A549 (cell line): ENCODE results near the gene ROBO1. TPM values are rescaled to one million over a fixed set of nuclear protein-coding genes. Genes with fewer than 3 reads are reported as not detected.

Experiments used
- ATAC-seq, 2 experiments: fragments of 200-7000 bp in 1 of 2; fragments of >200 bp in 1 of 2; cut with Nextera tagmentation in 1 of 2; cut with Tn5 transposase in 1 of 2; 3 replicates each; pipeline versions ENCODE4 v1.8.0 to v1.9.1; 2018 to 2020; ENCODE audit warnings: mild to moderate bottlenecking in 1 of 2, moderate library complexity in 1 of 2
- CTCF ChIA-PET: fragments of 300-600 bp; sonication (Branson Sonifier 250); formaldehyde crosslinking; extraction: SDS; loops from one replicate; lab custom pipeline; 2021; ENCODE audit warnings: antibody characterized with exemption, inconsistent platforms; lab: Yijun Ruan, JAX
- POLR2A ChIA-PET: fragments of 350-600 bp; formaldehyde crosslinking; extraction: SDS; loops from one replicate; lab custom pipeline; 2021; ENCODE audit warnings: antibody characterized with exemption, inconsistent platforms; lab: Yijun Ruan, JAX
- DNase-seq, 2 experiments: peaks; one replicate each; pipeline versions ENCODE4 v3.0.0 to v3.0.0-alpha.2; 2011 to 2016; ENCODE audit warnings: low read depth in 1 of 2, low spot score in 1 of 2
- FAIRE-seq: peaks from 2 replicates; lab custom pipeline; 2011; peaks lifted over from hg19 to GRCh38; lab: Jason Lieb, UNC
- H3K27ac ChIP-seq, 2 experiments: fragments of >200 bp; sonication (Bioruptor Twin); formaldehyde crosslinking; 3 replicates each; pipeline ENCODE4 v1.5.1; 2016 to 2017
- H3K4me1 ChIP-seq: fragments of >200 bp; sonication (Bioruptor Twin); formaldehyde crosslinking; 3 replicates; pipeline ENCODE4 v1.6.1; 2016
- H3K4me2 ChIP-seq: fragments of >200 bp; sonication (Bioruptor Twin); formaldehyde crosslinking; 3 replicates; pipeline ENCODE4 v1.6.1; 2016
- H3K4me3 ChIP-seq: fragments of >200 bp; sonication (Bioruptor Twin); formaldehyde crosslinking; 3 replicates; pipeline ENCODE4 v1.5.1; 2016
- H3K9me3 ChIP-seq: fragments of >200 bp; sonication (Bioruptor Twin); formaldehyde crosslinking; 3 replicates; pipeline ENCODE4 v1.6.1; 2016
- BHLHE40 ChIP-seq: IDR thresholded peaks from 2 replicates; pipeline ENCODE4 v1.6.1; 2012; ENCODE audit warnings: low read depth, low read length, inconsistent platforms
- CBX8 ChIP-seq: fragments of 200-600 bp; sonication (generic); IDR thresholded peaks from 2 replicates; pipeline ENCODE4 v1.6.1; 2016
- ELK1 ChIP-seq: fragments of 150-350 bp; IDR thresholded peaks from 2 replicates; pipeline ENCODE4 v1.6.1; 2014; ENCODE audit warnings: low read depth, mild to moderate bottlenecking, low read length
- HMGXB4 ChIP-seq: fragments of 250-450 bp; sonication (Bioruptor Pico); IDR thresholded peaks from 2 replicates; pipeline ENCODE4 v1.5.0; 2021; ENCODE audit warnings: mild to moderate bottlenecking, moderate library complexity, borderline replicate concordance
- HOXA7 ChIP-seq: fragments of 250-450 bp; sonication (Bioruptor Pico); IDR thresholded peaks from 2 replicates; pipeline ENCODE4 v1.5.0; 2020; ENCODE audit warnings: mild to moderate bottlenecking, moderate library complexity
- HOXB5 ChIP-seq: fragments of 250-450 bp; sonication (Bioruptor Pico); IDR thresholded peaks from 2 replicates; pipeline ENCODE4 v1.5.0; 2020; ENCODE audit warnings: mild to moderate bottlenecking, moderate library complexity
- JUN ChIP-seq, 2 experiments: fragments of >200 bp; sonication (Bioruptor Twin); formaldehyde crosslinking; IDR thresholded peaks; 2 replicates in 1 of 2; 3 replicates in 1 of 2; pipeline ENCODE4 v1.6.1; 2016 to 2017
- KDM1A ChIP-seq: fragments of 200-600 bp; sonication (generic); IDR thresholded peaks from 2 replicates; pipeline ENCODE4 v1.6.1; 2016; ENCODE audit warnings: low read depth, mild to moderate bottlenecking
- KDM5A ChIP-seq: fragments of 200-600 bp; sonication (generic); IDR thresholded peaks from 2 replicates; pipeline ENCODE4 v1.6.1; 2016; ENCODE audit warnings: antibody characterized with exemption, mild to moderate bottlenecking
- MAFK ChIP-seq: fragments of 450-650 bp; IDR thresholded peaks from 2 replicates; pipeline ENCODE4 v1.6.1; 2014; ENCODE audit not compliant: partially characterized antibody
- NFE2L2 ChIP-seq: fragments of 150-350 bp; conservative IDR thresholded peaks from 2 replicates; pipeline ENCODE4 v1.6.1; 2014; ENCODE audit warnings: low read length
- RAD21 ChIP-seq, 2 experiments: fragments of >200 bp in 1 of 2; sonication (Bioruptor Twin) in 1 of 2; formaldehyde crosslinking in 1 of 2; IDR thresholded peaks in 1 of 2; conservative IDR thresholded peaks in 1 of 2; 2 replicates in 1 of 2; 3 replicates in 1 of 2; pipeline ENCODE4 v1.6.1; 2012 to 2018; ENCODE audit warnings: inconsistent platforms in 1 of 2
- REST ChIP-seq: fragments of 200-600 bp; sonication (generic); IDR thresholded peaks from 2 replicates; pipeline ENCODE4 v1.6.1; 2016; ENCODE audit warnings: antibody characterized with exemption, mild to moderate bottlenecking, moderate library complexity
- RNF2 ChIP-seq: fragments of 200-600 bp; sonication (generic); IDR thresholded peaks from 2 replicates; pipeline ENCODE4 v1.6.1; 2016; ENCODE audit warnings: low read depth, mild to moderate bottlenecking, antibody characterized with exemption, moderate library complexity, borderline replicate concordance
- SMC3 ChIP-seq: fragments of >200 bp; sonication (Bioruptor Twin); formaldehyde crosslinking; IDR thresholded peaks from 3 replicates; pipeline ENCODE4 v1.6.1; 2018; ENCODE audit warnings: inconsistent platforms
- ZC3H11A ChIP-seq: fragments of 450-650 bp; IDR thresholded peaks from 2 replicates; pipeline ENCODE4 v1.6.1; 2014; ENCODE audit warnings: antibody characterized with exemption, mild to moderate bottlenecking
- ZNF302 ChIP-seq: fragments of 250-450 bp; sonication (Bioruptor Pico); IDR thresholded peaks from 2 replicates; pipeline ENCODE4 v1.9.0; 2021; ENCODE audit warnings: inconsistent platforms, mild to moderate bottlenecking, moderate library complexity
- WGBS: methylation state at CpG from one replicate; pipeline ENCODE4 v1.1.6; 2017; ENCODE audit errors: missing lambda C conversion rate; 5-methylcytosine and 5-hydroxymethylcytosine counted together
- polyA plus RNA-seq, 4 experiments: library from polyadenylated mRNA; depleted of rRNA in 3 of 4; stranded (reverse); fragments of >200 nt; fragmentation: RNase III in 1 of 4; extraction: RNeasy Plus Mini Kit Qiagen cat#74134 plus additional on column Dnase treatment in 1 of 4; gene quantifications; 2 replicates in 3 of 4; 3 replicates in 1 of 4; pipeline ENCODE4 v1.2.3, GENCODE V29; 2011 to 2017
- TF ChIP-seq, protein P1 (sequence below): IDR thresholded peaks from 2 replicates; pipeline ENCODE4 v1.6.1; 2012
- TF ChIP-seq, protein P2 (sequence below): fragments of 250-450 bp; sonication (Bioruptor Pico); IDR thresholded peaks from 2 replicates; pipeline ENCODE4 v1.5.0; 2020; ENCODE audit warnings: low read depth, mild to moderate bottlenecking, moderate library complexity

The ROBO1 gene
- polyA plus RNA-seq, 2 of the 4 experiments (the other 2 are of a cell fraction): 25.3 to 35.6 TPM

- FAIRE-seq: no peak
- Histone ChIP-seq H3K27ac (no peak overlapping the region), H3K4me2 (no peak overlapping the region), H3K9me3 (no peaks in the 10 kb centered on the region), H3K4me3 (no peak overlapping the region), H3K4me1 (no peaks in the 10 kb centered on the region)
- ChIA-PET CTCF (no interaction called here), POLR2A (no interaction called here)
- no peak for DNase-seq
- ATAC-seq: no peak
- TF ChIP-seq KDM5A (no peak), BHLHE40 (no peak), HMGXB4 (CRISPR knock-in tag) (no peak), RNF2 (no peak), RAD21 (conservative IDR thresholded peaks at IDR 0.05 in 1 of 2, IDR thresholded peaks at IDR 0.05 in 1 of 2) (no peak)
- TF ChIP-seq, protein P1, sequence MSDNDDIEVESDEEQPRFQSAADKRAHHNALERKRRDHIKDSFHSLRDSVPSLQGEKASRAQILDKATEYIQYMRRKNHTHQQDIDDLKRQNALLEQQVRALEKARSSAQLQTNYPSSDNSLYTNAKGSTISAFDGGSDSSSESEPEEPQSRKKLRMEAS: no peak
- WGBS: 12% methylated on average over 3 of the region's 3 CpGs
Observed at GRCh38 chr3:79810092-79810491, 42.3 kb upstream of the ROBO1 start.

- Histone ChIP-seq H3K27ac (no peak overlapping the region), H3K4me1 (no peaks in the 10 kb centered on the region), H3K4me3 (no peak overlapping the region), H3K9me3 (no peaks in the 10 kb centered on the region), H3K4me2 (no peak overlapping the region)
- ATAC-seq (no peak), DNase-seq (no peak), FAIRE-seq (no peak)
- 21% methylated on average over 2 of the region's 2 CpGs for WGBS
- ChIA-PET POLR2A (no interaction called here), CTCF (no interaction called here)
- TF ChIP-seq SMC3 (no peak), HOXA7 (CRISPR knock-in tag) (no peak), JUN (IDR thresholded peaks at IDR 0.05) (no peak), HOXB5 (CRISPR knock-in tag) (no peak), ZNF302 (CRISPR knock-in tag) (no peak), NFE2L2 (no peak), MAFK (no peak), KDM1A (no peak), ELK1 (no peak), CBX8 (no peak), ZC3H11A (no peak), REST (no peak), BHLHE40 (no peak), HMGXB4 (CRISPR knock-in tag) (no peak)
- TF ChIP-seq, protein P2, sequence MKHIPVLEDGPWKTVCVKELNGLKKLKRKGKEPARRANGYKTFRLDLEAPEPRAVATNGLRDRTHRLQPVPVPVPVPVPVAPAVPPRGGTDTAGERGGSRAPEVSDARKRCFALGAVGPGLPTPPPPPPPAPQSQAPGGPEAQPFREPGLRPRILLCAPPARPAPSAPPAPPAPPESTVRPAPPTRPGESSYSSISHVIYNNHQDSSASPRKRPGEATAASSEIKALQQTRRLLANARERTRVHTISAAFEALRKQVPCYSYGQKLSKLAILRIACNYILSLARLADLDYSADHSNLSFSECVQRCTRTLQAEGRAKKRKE (CRISPR knock-in tag): no peak
Observed at GRCh38 chr3:79809106-79809505, 41.3 kb upstream of the ROBO1 start.
